ENCODE measurements around the gene TTC27. TPM values are rescaled to one million over a fixed set of nuclear protein-coding genes. Genes with fewer than 3 reads are reported as not detected.

The TTC27 gene
- total and polyA plus RNA-seq, 2 of the 13 experiments (the other 11 are each of a cell fraction or from before 2014, with no cell fraction given): 26.7 to 44.7 TPM

GRCh38 chr2:32802877-32803276, 175.0 kb downstream of the TTC27 start:
- POLR2A ChIA-PET: no interaction called here
- TF ChIP-seq, protein P1, sequence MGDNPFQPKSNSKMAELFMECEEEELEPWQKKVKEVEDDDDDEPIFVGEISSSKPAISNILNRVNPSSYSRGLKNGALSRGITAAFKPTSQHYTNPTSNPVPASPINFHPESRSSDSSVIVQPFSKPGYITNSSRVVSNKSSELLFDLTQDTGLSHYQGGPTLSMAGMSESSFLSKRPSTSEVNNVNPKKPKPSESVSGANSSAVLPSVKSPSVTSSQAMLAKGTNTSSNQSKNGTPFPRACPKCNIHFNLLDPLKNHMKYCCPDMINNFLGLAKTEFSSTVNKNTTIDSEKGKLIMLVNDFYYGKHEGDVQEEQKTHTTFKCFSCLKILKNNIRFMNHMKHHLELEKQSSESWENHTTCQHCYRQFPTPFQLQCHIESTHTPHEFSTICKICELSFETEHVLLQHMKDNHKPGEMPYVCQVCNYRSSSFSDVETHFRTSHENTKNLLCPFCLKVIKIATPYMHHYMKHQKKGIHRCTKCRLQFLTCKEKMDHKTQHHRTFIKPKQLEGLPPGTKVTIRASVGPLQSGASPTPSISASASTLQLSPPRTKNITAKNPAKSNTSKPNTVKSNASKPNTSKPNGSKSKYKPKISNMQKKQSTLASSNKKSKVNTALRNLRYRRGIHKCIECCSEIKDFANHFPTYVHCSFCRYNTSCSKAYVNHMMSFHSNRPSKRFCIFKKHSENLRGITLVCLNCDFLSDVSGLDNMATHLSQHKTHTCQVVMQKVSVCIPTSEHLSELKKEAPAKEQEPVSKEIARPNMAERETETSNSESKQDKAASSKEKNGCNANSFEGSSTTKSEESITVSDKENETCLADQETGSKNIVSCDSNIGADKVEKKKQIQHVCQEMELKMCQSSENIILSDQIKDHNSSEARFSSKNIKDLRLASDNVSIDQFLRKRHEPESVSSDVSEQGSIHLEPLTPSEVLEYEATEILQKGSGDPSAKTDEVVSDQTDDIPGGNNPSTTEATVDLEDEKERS (CRISPR knock-in tag; IDR thresholded peaks at IDR 0.05): no peak
- TF ChIP-seq HOXA5 (CRISPR knock-in tag; IDR thresholded peaks at IDR 0.05): no peak
- no peak for TF ChIP-seq THAP11 (CRISPR knock-in tag; IDR thresholded peaks at IDR 0.05)
- TF ChIP-seq ZNF292 (CRISPR knock-in tag; IDR thresholded peaks at IDR 0.05; ENCODE audit: borderline replicate concordance, low read depth): no peak
- TF ChIP-seq KDM1A (CRISPR knock-in tag; IDR thresholded peaks at IDR 0.05): no peak
- TF ChIP-seq ARID2 (CRISPR knock-in tag; IDR thresholded peaks at IDR 0.05; ENCODE audit: borderline replicate concordance): no peak
- TF ChIP-seq, protein P2, sequence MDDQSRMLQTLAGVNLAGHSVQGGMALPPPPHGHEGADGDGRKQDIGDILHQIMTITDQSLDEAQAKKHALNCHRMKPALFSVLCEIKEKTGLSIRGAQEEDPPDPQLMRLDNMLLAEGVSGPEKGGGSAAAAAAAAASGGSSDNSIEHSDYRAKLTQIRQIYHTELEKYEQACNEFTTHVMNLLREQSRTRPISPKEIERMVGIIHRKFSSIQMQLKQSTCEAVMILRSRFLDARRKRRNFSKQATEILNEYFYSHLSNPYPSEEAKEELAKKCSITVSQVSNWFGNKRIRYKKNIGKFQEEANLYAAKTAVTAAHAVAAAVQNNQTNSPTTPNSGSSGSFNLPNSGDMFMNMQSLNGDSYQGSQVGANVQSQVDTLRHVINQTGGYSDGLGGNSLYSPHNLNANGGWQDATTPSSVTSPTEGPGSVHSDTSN (CRISPR knock-in tag; IDR thresholded peaks at IDR 0.05; ENCODE audit: borderline replicate concordance): no peak
- TF ChIP-seq ZSCAN29 (CRISPR knock-in tag; conservative IDR thresholded peaks at IDR 0.05): no peak
- no peak for TF ChIP-seq ZKSCAN8 (CRISPR knock-in tag; IDR thresholded peaks at IDR 0.05; ENCODE audit: borderline replicate concordance)
- TF ChIP-seq ZNF260 (CRISPR knock-in tag; IDR thresholded peaks at IDR 0.05; ENCODE audit: borderline replicate concordance, low read depth): no peak
- no peak overlapping the region for H2AFZ ChIP-seq (ENCODE audit: low read length)

More at GRCh38 chr2:32802877-32803276, 175.0 kb downstream of the TTC27 start:
- Histone ChIP-seq H3K4me3 (replicated peaks in 1 of 3; ENCODE audit: insufficient read depth in 1 of 3, low read depth in 2 of 3, low read length in 3 of 3) (no peak overlapping the region), H3K9ac (ENCODE audit: insufficient read depth, low read depth, low read length) (no peak overlapping the region), H3K27me3 (ENCODE audit: control insufficient read depth in 1 of 2, insufficient read depth in 2 of 2, low read length in 2 of 2) (no peaks in the 10 kb centered on the region), H3K4me2 (ENCODE audit: low read depth, low read length) (no peak overlapping the region), H4K20me1 (ENCODE audit: insufficient read depth, low read length) (no peaks in the 10 kb centered on the region), H3K36me3 (replicated peaks in 1 of 2; ENCODE audit: control insufficient read depth in 1 of 2, insufficient read depth in 2 of 2, low read length in 2 of 2) (peaks cover 0 to 3% of the 10 kb centered on the region in 2 experiments; a peak in 1 of 5 replicates), H3K9me3 (ENCODE audit: low read length) (no peaks in the 10 kb centered on the region), H3K4me1 (ENCODE audit: insufficient read depth, low read length) (peaks cover 13% of the 10 kb centered on the region), H3K79me2 (ENCODE audit: insufficient read depth, low read length) (no peaks in the 10 kb centered on the region), H3K27ac (ENCODE audit: extremely low read length, insufficient read depth, low read length) (no peak overlapping the region)
- 95% methylated on average over 4 of the region's 4 CpGs for WGBS (ENCODE audit: low lambda C conversion rate)
- intact Hi-C loops (cut with micrococcal nuclease; ENCODE audit: unreplicated experiment): no loop called here
- ATAC-seq (no peak), DNase-seq (ENCODE audit: low spot score) (no peak), FAIRE-seq (no peak)
- in situ Hi-C loops (cut with HindIII; ENCODE audit: extremely low pct_ligation_motif_present, low pct_unique_long_range_greater_than_20kb): no loop called here
- CTCF ChIA-PET (ENCODE audit: low intra/inter-chr PET ratio, low total read pairs): no interaction called here
- BruUV-seq (replicated peaks): no TSS peak

Measured in HepG2 (cell line).